Measurements from ENCODE around the gene ACER2. TPM values are rescaled to one million over a fixed set of nuclear protein-coding genes. Genes with fewer than 3 reads are reported as not detected.

ACER2 gene
- total RNA-seq, 1 experiment from 2014 or later: 9.6 TPM

- no peak overlapping the region for H3K14ac ChIP-seq (ENCODE audit: insufficient read depth, low read length)
- H3K23ac ChIP-seq (ENCODE audit: insufficient read length, low read depth, low read length): no peak overlapping the region
- no peaks in the 10 kb centered on the region for H4K20me1 ChIP-seq (ENCODE audit: control insufficient read depth, insufficient read depth, insufficient read length)
- H3K4me1 ChIP-seq (ENCODE audit: insufficient read depth, low read length): peaks cover 14% of the 10 kb centered on the region
- DNase-seq: no peak
- H2BK15ac ChIP-seq (ENCODE audit: low read depth, low read length): no peak overlapping the region
- H3K56ac ChIP-seq (ENCODE audit: insufficient read length, low read depth, low read length): no peak overlapping the region
- no peak overlapping the region for H2BK120ac ChIP-seq (ENCODE audit: low read depth, low read length, poor library complexity, severe bottlenecking)
- peaks cover 7 to 43% (median 42%) of the 10 kb centered on the region in 3 experiments; a peak in 6 of 7 replicates for H3K36me3 Mint-ChIP-seq (ENCODE audit: insufficient read depth in 1 of 3, low read depth in 3 of 3)
- no peaks in the 10 kb centered on the region for H3K27me3 ChIP-seq (ENCODE audit: insufficient read depth, low read length)
- H3K27ac ChIP-seq (ENCODE audit: insufficient read length, low read depth, low read length): no peak overlapping the region
- peaks cover 2% of the 10 kb centered on the region; the same call in 1 of the 2 replicates for H3K79me2 ChIP-seq (ENCODE audit: insufficient read depth, low read length)
- H3K4ac ChIP-seq (ENCODE audit: low read depth, low read length): no peak overlapping the region
- no peak overlapping the region for H3K4me2 ChIP-seq (ENCODE audit: insufficient read depth, insufficient read length, low read length)
- no peak overlapping the region for H2BK12ac ChIP-seq (ENCODE audit: insufficient read length, low read depth, low read length)
- H3K9me3 ChIP-seq (ENCODE audit: control insufficient read depth, low read depth, low read length): no peaks in the 10 kb centered on the region
- no peak overlapping the region for H2AFZ ChIP-seq (ENCODE audit: low read length)
- H3T11ph ChIP-seq (ENCODE audit: low read length): no peak overlapping the region
- no peak for TF ChIP-seq CTCF (conservative IDR thresholded peaks at IDR 0.05)
- H3K9me3 Mint-ChIP-seq: peaks cover 0 to 6% of the 10 kb centered on the region in 2 experiments; a peak in 2 of 5 replicates
- H3K18ac ChIP-seq (ENCODE audit: insufficient read length, low read depth, low read length): no peak overlapping the region
- no peaks in the 10 kb centered on the region for H3K23me2 ChIP-seq (ENCODE audit: insufficient read length, low read depth, low read length, poor library complexity, severe bottlenecking)
- no peak overlapping the region for H2BK20ac ChIP-seq (ENCODE audit: low read depth, low read length, poor library complexity, severe bottlenecking)
- H3K79me1 ChIP-seq (ENCODE audit: insufficient read depth, low read depth, low read length, poor library complexity, severe bottlenecking): no peaks in the 10 kb centered on the region
- H3K27ac Mint-ChIP-seq: no peak overlapping the region
- no peak overlapping the region for H4K8ac ChIP-seq (replicated peaks; ENCODE audit: insufficient read length, low read depth, low read length)
- H3K27me3 Mint-ChIP-seq (ENCODE audit: low read depth): no peaks in the 10 kb centered on the region
- H3K9ac ChIP-seq (ENCODE audit: extremely low read depth, insufficient read length, low read length): no peak overlapping the region
- H4K91ac ChIP-seq (ENCODE audit: insufficient read length, low read depth, low read length): no peak overlapping the region
- no peak overlapping the region for H3K4me3 Mint-ChIP-seq
- no peak overlapping the region for H2AK5ac ChIP-seq (ENCODE audit: insufficient read length, low read length)
- peaks cover 15 to 16% of the 10 kb centered on the region in 2 experiments for H3K4me1 Mint-ChIP-seq
- no CpG with 5 or more reads among the region's 1 CpG for WGBS (ENCODE audit: extremely low coverage, insufficient read length, low lambda C conversion rate)
- no peak overlapping the region for H4K5ac ChIP-seq (ENCODE audit: insufficient read length, low read depth, low read length)
- H2BK5ac ChIP-seq (ENCODE audit: insufficient read length, low read length): no peak overlapping the region
These were observed 12.1 kb downstream of the ACER2 start for GRCh38 chr9:19420877-19421276.

Measured in H9 (cell line).